Suprapubic skin (tissue), 4 donors: ENCODE results near the gene TPCN2. TPM values are rescaled to one million over a fixed set of nuclear protein-coding genes. Genes with fewer than 3 reads are reported as not detected.

ENCODE experiments used
- DNase-seq, 2 donors: peaks; one replicate each; pipeline ENCODE4 v3.0.0-alpha.2; 2019; ENCODE audit warnings: low spot score in 2 of 2
- H3K27ac ChIP-seq: fragments of 200-600 bp; sonication (generic); one replicate; pipeline ENCODE4 v1.5.1; 2019
- H3K27me3 ChIP-seq: fragments of 200-600 bp; sonication (generic); one replicate; pipeline ENCODE4 v1.5.1; 2019
- H3K36me3 ChIP-seq: fragments of 200-600 bp; sonication (generic); one replicate; pipeline ENCODE4 v1.5.1; 2019
- H3K4me1 ChIP-seq: fragments of 200-600 bp; sonication (generic); one replicate; pipeline ENCODE4 v1.5.1; 2019
- H3K4me3 ChIP-seq: fragments of 200-600 bp; sonication (generic); one replicate; pipeline ENCODE4 v1.5.1; 2019; ENCODE audit warnings: mild to moderate bottlenecking
- H3K9me3 ChIP-seq: fragments of 200-600 bp; sonication (generic); one replicate; pipeline ENCODE4 v1.5.1; 2019
- CTCF ChIP-seq, 2 donors: fragments of 200-600 bp in 1 of 2; fragments of 450-650 bp in 1 of 2; sonication (generic) in 1 of 2; IDR thresholded peaks; one replicate each; pipeline ENCODE4 v1.5.1; 2016 to 2019; ENCODE audit warnings: antibody characterized with exemption in 2 of 2, mild to moderate bottlenecking in 1 of 2, moderate library complexity in 1 of 2
- EP300 ChIP-seq: sonication (generic); formaldehyde crosslinking; IDR thresholded peaks from one replicate; pipeline ENCODE4 v1.6.1; 2017; ENCODE audit warnings: antibody characterized with exemption
- POLR2A ChIP-seq, 2 donors: fragments of 450-650 bp; IDR thresholded peaks; one replicate each; pipeline ENCODE4 v1.6.1; 2017; ENCODE audit warnings: antibody characterized with exemption in 2 of 2, mild to moderate bottlenecking in 2 of 2, moderate library complexity in 2 of 2
- POLR2AphosphoS5 ChIP-seq, 3 donors: sonication (generic); formaldehyde crosslinking; IDR thresholded peaks; one replicate each; pipeline ENCODE4 v1.6.1; 2017; ENCODE audit warnings: antibody characterized with exemption in 3 of 3
- WGBS: methylation state at CpG from one replicate; pipeline ENCODE4 v1.1.5; 2018; 5-methylcytosine and 5-hydroxymethylcytosine counted together
- total RNA-seq, 4 donors: library from RNA; depleted of rRNA; stranded (reverse); fragments of >200 nt; gene quantifications; one replicate each; pipeline ENCODE4 v1.1.0, GENCODE V29; 2016

Gene TPCN2
- total RNA-seq, 4 donors from 2014 or later = 8.4 to 30.3 (median 24.4) TPM

- Histone ChIP-seq H3K4me1 (peaks cover 19% of the 10 kb centered on the region), H3K27me3 (no peaks in the 10 kb centered on the region), H3K4me3 (no peak within 1 kb of the TSS), H3K27ac (no peak within 1 kb of the TSS), H3K9me3 (no peaks in the 10 kb centered on the region), H3K36me3 (no peaks in the 10 kb centered on the region)
- 87% methylated on average over 15 of the region's 32 CpGs for WGBS
- TF ChIP-seq EP300 (no peak), POLR2AphosphoS5 (IDR thresholded peaks at IDR 0.05) (no peak), CTCF (IDR thresholded peaks at IDR 0.05) (no peak), POLR2A (IDR thresholded peaks at IDR 0.05) (no peak)
- no peak for DNase-seq
Observed at GRCh38 chr11:69155302-69156234, 106.8 kb downstream of the TPCN2 start, which contains the start of gene SMIM38. Gene SMIM38, plus strand, starts transcription at chr11:69155935. Its CDS starts 1,912 bp downstream, at chr11:69157847.

GRCh38 chr11:69156235-69156639 is 107.5 kb downstream of the TPCN2 start:
- no peaks in the 10 kb centered on the region for H3K36me3 ChIP-seq
- TF ChIP-seq POLR2A (IDR thresholded peaks at IDR 0.05) = no peak
- TF ChIP-seq POLR2AphosphoS5 (IDR thresholded peaks at IDR 0.05) = no peak
- TF ChIP-seq CTCF (IDR thresholded peaks at IDR 0.05) = no peak
- no peak for TF ChIP-seq EP300
- WGBS = 96% methylated on average over 4 of the region's 13 CpGs
- H3K4me1 ChIP-seq = peaks cover 19% of the 10 kb centered on the region
- H3K9me3 ChIP-seq = no peaks in the 10 kb centered on the region
- no peak for DNase-seq
- no peak overlapping the region for H3K27ac ChIP-seq
- no peak overlapping the region for H3K4me3 ChIP-seq
- H3K27me3 ChIP-seq = no peaks in the 10 kb centered on the region

GRCh38 chr11:69156673-69157155 is 108.0 kb downstream of the TPCN2 start:
- Histone ChIP-seq H3K27ac (no peak overlapping the region), H3K36me3 (no peaks in the 10 kb centered on the region), H3K4me1 (peaks cover 19% of the 10 kb centered on the region), H3K9me3 (no peaks in the 10 kb centered on the region), H3K27me3 (no peaks in the 10 kb centered on the region), H3K4me3 (no peak overlapping the region)
- WGBS = 80% methylated on average over 12 of the region's 15 CpGs
- DNase-seq = no peak
- TF ChIP-seq POLR2A (IDR thresholded peaks at IDR 0.05) (no peak), EP300 (no peak), POLR2AphosphoS5 (IDR thresholded peaks at IDR 0.05) (no peak), CTCF (IDR thresholded peaks at IDR 0.05) (no peak)

DNA sequence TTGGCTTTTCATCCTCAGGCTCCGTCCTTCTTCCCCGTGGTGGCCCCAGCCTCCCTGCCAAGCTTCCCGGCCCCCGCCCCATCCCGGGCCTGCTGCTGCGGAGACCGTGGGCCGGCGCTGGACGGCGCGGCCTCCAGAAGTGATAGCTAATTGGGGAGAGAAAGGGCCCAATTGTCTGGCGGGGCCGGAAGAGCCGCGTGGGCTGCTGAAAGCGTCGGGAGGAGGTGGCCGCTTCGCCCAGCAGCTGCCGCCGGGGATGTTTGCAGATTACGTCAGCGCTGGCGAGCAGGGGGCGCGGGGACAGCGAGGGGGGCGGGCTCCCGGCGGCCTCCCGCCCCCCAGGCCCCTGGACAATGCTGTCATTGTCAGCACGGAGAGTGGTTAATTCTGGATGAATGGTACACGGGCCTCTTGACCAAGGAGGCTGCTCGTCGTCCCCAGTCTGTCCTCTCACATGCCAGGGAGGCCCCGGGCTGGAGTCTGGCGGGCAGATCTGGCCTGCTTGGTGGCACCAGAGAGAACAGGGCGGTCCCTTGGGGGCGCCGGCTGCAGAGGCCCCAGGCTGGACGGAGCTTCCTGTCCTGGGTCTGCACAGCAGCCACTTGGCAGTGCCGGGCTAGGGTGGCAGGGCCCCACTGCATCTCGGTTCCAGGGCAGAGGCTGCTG is 108.6 kb downstream of the TPCN2 start:
- Histone ChIP-seq H3K4me3 (peak overlapping the region; percentile 10), H3K27me3 (no peaks in the 10 kb centered on the region), H3K9me3 (no peaks in the 10 kb centered on the region), H3K4me1 (peaks cover 19% of the 10 kb centered on the region), H3K27ac (no peak overlapping the region), H3K36me3 (no peaks in the 10 kb centered on the region)
- WGBS = 32% methylated on average over 24 of the region's 44 CpGs
- TF ChIP-seq POLR2AphosphoS5 (IDR thresholded peaks at IDR 0.05) (no peak), EP300 (no peak), CTCF (IDR thresholded peaks at IDR 0.05) (no peak), POLR2A (IDR thresholded peaks at IDR 0.05) (no peak)
- no peak for DNase-seq

GRCh38 chr11:69157822-69158231 is 109.1 kb downstream of the TPCN2 start:
- H3K9me3 ChIP-seq = no peaks in the 10 kb centered on the region
- TF ChIP-seq POLR2A (IDR thresholded peaks at IDR 0.05) (no peak), POLR2AphosphoS5 (IDR thresholded peaks at IDR 0.05) (no peak), CTCF (IDR thresholded peaks at IDR 0.05) (no peak)
- H3K27me3 ChIP-seq = no peaks in the 10 kb centered on the region
- peaks cover 19% of the 10 kb centered on the region for H3K4me1 ChIP-seq
- WGBS = 87% methylated on average over 11 of the region's 15 CpGs
- no peak for DNase-seq
- H3K27ac ChIP-seq = no peak overlapping the region
- no peaks in the 10 kb centered on the region for H3K36me3 ChIP-seq
- H3K4me3 ChIP-seq = no peak overlapping the region
